HG03039 (cell line): ENCODE data around the gene MMP24.
"Not testable (repeated sequence)": the region's sequence is repeated elsewhere in the genome, so short reads cannot be mapped to it uniquely, and the experiment has no call there.

Source experiments
- ATAC-seq: cut with Tn5 transposase; IDR thresholded peaks from one replicate; pipeline ENCODE4 v1.9.1; 2021; ENCODE audit warnings: mild to moderate bottlenecking, moderate library complexity; ENCODE audit not compliant: unreplicated experiment

Gene MMP24

GRCh38 chr20:35226126-35226883 is at the start of gene MMP24:
TSS of gene MMP24 (plus strand) at chr20:35226690. CDS start at chr20:35226739, 49 bp downstream.
- ATAC-seq: no peak

GRCh38 chr20:35179292-35180212 is 46.9 kb upstream of the MMP24 start:
- no peak for ATAC-seq

- ATAC-seq: no peak
These were observed 46.2 kb upstream of the MMP24 start for GRCh38 chr20:35180266-35180665.

GRCh38 chr20:35181731-35182130 is 44.8 kb upstream of the MMP24 start:
- no peak for ATAC-seq

- ATAC-seq: not testable (repeated sequence)
These were observed 39.7 kb upstream of the MMP24 start for GRCh38 chr20:35186691-35187289.

- ATAC-seq: no peak
These were observed 38.8 kb upstream of the MMP24 start for GRCh38 chr20:35187584-35188190.

- ATAC-seq: not testable (repeated sequence)
These were observed 37.3 kb upstream of the MMP24 start for GRCh38 chr20:35189223-35189622.

- no peak for ATAC-seq
These were observed 35.9 kb upstream of the MMP24 start for GRCh38 chr20:35190556-35190955.

- no peak for ATAC-seq
These were observed 34.9 kb upstream of the MMP24 start for GRCh38 chr20:35191419-35192117.

- ATAC-seq: no peak
These were observed 34.2 kb upstream of the MMP24 start for GRCh38 chr20:35192118-35192872.

- not testable (repeated sequence) for ATAC-seq
These were observed 33.3 kb upstream of the MMP24 start for GRCh38 chr20:35193031-35193791.

GRCh38 chr20:35196313-35196712 is 30.2 kb upstream of the MMP24 start:
- ATAC-seq: no peak

GRCh38 chr20:35199740-35200139 is 26.8 kb upstream of the MMP24 start:
- ATAC-seq: no peak

- no peak for ATAC-seq
These were observed 26.2 kb upstream of the MMP24 start for GRCh38 chr20:35200267-35200666.

- ATAC-seq: not testable (repeated sequence)
These were observed 25.0 kb upstream of the MMP24 start for GRCh38 chr20:35201467-35201866.

GRCh38 chr20:35206802-35207201 is 19.7 kb upstream of the MMP24 start:
- no peak for ATAC-seq

GRCh38 chr20:35207950-35208611 is 18.4 kb upstream of the MMP24 start:
- ATAC-seq: no peak
